IPS-18c (cell line): ENCODE results near the gene RXRG.

Experiments
- H3K4me3 ChIP-seq: 2 replicates; pipeline ENCODE4 v1.7.0; 2013; ENCODE audit warnings: low read depth, mild to moderate bottlenecking, low read length, moderate library complexity; ENCODE audit not compliant: insufficient read depth
- H3K9me3 ChIP-seq: one replicate; pipeline ENCODE4 v1.6.1; 2013; ENCODE audit warnings: mild to moderate bottlenecking, low read length, moderate library complexity; ENCODE audit not compliant: control insufficient read depth, insufficient read depth

RXRG gene

DNA sequence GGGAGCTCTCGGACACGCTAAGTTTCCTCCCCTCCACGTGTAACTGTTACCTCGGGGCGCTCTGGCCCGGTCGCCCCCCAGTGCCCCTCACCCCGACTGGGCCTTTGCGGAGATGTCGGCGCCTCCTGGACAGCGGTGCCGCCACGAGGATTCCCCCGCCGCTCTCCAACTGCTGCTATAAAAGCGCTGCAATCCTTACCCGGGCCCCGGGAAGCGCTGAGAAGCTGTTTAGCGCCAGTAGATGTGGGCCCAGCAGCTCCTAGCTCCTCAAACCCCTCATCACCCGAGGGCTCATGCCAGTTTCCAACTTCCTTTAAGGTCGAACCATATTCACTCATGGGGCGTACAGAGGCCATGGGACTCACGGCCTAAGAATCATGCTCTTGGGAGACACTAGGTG lies 88.0 kb downstream of the RXRG start:
- peaks cover 2% of the 10 kb centered on the region for H3K9me3 ChIP-seq
- H3K4me3 ChIP-seq = peak overlapping the region; percentile 65

DNA sequence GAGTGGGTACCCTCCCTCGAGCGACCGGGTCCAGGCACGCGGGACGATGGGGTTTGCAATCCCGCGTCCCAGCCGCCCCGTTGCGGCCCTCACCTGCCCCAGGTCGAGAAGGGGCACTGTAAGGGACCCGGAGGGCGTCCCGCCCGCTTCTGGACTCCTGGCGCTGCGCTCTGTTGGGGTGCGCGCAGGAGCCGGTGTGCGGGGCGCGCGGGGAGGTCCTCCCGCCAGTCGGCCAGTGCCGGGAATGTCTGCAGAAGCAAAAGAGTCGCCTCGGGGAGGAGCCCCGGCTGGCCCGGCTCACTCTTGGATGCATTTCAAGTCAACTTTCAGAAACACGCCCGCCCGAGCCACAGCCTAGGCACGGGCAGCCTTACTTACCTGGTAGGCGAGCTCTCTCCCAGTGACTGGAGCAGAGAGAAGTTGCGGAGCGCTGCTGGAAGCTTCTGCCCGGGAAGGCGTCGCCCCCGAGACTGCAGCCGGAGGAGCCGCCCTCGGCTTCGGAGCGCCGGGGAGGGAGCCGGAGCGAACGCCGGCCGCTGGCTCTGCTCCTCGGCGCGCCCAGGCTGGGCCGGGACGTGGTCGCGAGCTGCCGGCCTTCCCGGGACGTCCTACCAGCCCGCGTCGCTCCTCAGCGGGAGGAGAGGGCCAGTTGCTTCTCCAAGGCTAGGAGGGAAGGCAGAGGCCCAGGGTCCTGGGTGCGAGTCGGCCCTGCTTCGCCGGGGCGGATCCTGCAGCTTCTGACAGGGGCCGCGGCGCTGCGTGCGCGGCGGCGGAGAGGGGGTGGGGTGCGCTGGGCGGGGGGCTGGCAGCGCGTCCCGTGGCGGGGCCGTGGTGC lies 88.7 kb downstream of the RXRG start, which contains the start of gene LMX1A:
LMX1A (minus strand) TSS at position 739 of the 835 bp plus-strand sequence. CDS start 1,156 bp downstream, outside the sequence.
- Histone ChIP-seq H3K9me3 (peaks cover 2% of the 10 kb centered on the region), H3K4me3 (peak within 1 kb of the TSS; percentile 65)

DNA sequence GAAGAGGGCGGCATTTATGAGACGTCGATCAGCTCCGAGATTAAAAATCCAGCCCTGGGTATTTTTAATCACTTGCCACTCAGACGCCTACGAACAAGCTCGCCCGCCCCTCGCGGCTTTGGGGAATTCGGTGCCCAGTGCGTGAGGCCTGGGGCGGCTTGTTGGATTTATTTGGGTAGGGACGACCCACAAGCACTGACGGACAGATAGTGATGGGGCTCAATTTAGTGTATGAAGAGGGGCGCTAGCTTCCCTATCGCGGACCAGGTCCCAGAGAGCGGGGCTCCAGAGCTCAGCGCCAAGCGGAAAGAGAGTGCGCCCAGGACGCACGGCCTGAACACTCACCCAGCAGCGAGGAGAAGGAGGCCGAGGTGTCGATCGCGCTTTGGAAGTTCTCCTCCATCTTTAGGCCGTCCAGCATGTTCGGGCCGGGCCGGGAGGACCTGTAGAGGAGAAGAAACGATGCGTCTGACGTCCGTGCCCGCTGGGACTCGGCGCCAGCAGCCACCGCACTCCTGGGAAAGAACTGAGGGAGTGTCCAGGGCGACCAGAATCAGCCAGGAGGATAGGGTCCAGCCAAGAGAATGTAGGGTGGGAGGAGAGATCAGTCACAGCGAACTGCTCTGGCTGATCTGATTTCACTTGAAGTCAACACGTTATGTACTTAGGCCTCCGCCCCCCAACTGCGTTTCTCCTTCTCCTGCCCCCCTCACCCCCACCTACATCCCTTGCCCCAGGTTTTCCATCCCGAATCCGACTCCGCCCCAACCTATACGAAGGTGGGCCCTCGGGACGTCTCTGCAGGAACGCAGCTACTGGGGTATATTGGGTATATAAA lies 89.6 kb downstream of the RXRG start:
- Histone ChIP-seq H3K9me3 (peaks cover 2% of the 10 kb centered on the region), H3K4me3 (peak overlapping the region; percentile 65)

DNA sequence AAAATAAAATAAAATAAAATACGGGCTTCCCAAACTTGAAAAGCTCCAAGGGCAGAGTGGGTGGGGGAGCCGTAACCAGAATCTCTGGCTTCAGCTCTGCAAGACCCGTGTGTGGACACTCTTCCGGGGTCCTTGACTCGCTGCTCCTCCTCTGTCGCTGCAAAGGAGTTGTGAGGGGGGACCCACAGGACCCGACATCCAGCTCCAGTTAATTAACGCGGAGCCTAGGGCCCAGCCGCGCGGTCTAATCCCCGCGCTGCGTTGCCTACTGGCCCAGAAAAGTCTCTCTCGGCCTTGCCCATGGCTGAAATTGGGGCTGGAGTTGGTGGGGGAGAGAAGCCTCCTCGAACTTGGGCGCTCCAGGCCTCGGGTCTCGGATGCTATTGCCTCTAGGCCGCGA lies 90.2 kb downstream of the RXRG start:
- peak overlapping the region; percentile 65; the same call in 1 of the 2 replicates for H3K4me3 ChIP-seq
- peaks cover 2% of the 10 kb centered on the region for H3K9me3 ChIP-seq

DNA sequence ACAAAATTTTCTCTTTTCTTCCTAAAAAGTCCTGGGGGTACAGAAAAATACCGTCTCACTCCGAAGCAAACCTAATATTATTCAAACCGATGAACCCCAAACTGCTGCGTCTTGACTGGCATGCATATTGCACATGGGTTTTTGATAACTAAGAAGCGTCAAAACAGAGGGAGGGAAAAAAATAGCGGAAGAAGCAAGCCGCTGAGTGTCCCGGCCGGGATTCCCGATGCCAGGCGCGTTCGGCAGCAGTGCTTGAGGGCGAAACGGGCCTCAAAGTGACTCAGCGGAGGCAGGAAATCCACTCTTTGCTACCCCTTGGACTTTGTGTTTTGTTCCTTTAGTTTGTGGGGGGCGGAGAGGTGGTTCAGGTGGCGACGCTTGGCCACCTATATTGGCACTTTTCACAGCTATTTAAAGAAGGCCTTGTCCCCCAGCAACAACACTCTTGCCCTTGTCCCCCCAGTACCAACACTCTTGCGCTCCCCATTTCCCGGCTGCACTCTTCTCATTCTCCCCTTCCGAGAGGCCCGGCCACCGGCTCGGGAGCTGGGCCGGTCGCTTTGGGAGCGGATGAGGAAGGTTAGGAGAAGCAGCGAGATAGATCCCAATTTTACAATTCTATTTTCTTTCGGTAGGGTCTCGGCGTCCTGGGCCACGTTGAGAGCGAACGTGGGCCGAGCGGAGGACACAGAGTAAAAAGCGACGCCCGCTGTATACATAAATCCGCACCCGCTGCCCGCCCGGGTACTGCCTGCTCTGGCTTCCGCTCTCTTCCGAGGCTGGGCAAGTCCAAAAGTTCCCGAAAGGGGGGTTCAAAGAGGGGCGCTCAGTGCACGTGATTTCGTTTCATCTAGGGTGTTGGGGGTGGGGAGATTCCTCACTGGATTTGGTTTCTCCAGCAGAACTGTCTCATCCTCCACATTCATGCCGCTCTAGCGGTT lies 90.9 kb downstream of the RXRG start:
- Histone ChIP-seq H3K4me3 (peak overlapping the region; percentile 16), H3K9me3 (peaks cover 2% of the 10 kb centered on the region)

DNA sequence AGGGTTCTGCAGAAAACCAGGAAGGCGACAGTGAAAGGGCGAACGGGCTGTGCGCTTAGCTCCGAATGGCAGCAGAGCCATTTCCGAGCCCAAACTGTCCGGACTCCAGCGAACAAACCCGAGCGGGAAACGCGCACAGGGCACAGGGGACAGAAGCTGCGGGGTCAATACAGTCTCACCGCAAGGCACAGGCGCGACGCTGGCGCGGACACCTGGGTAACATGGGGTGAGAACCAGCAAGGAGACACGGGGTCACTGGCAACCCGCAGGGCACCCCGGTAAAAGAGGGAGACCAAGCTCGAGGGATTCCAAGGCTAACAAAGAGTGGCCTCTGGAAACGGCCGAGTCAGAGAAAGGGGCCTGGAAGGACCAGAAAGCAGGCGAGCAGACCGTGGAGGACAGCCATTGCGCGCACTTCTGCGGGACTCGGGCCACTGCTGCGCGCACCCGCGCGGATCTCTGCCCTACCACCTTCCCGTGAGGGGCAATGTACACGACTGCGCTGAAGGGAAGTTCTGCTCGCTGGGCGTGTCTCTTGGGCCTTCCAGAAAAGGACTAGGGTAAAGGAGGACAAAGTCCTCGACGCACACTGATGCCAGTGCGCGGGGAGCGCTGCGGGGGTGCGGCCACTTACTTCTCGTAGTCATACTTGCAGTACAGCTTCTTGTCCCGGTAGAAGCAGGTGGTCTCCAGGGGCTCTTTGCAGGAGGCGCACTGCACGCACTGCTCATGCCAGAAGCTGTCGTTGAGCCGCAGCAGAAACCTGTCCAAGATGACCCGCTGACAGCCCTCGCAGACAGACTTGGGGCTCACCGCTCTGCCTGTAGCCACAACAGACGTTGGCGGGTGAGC lies 92.3 kb downstream of the RXRG start:
- H3K9me3 ChIP-seq = peaks cover 2% of the 10 kb centered on the region
- H3K4me3 ChIP-seq = peak overlapping the region; percentile 49

DNA sequence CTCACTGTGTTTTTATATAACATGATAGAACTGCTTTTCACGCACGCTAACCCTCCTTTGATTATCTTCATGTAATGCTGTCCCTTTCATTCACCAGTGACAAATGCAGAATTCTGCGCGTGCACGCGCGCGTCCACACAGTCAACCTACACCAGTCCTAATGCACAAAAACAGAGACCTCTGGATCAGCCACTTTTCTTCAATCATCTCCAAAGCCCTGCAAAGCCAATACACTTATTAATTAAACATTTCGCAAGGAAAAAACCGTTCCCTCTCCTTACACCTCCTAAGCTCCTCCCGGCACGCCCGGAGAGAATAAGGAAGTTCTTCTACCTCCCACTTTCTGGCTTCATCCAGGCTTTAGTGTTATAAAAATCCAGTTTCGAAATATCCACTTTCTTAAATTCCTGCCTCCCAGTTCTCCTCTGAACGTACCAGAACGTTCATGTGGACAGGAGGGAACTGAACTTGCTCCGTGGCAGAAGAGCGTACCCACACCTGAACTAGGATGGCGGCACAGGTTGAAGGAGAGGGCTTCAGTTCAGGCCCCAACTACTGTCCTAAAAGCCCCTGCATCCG lies 93.0 kb downstream of the RXRG start:
- Histone ChIP-seq H3K9me3 (peaks cover 2% of the 10 kb centered on the region), H3K4me3 (peak overlapping the region; percentile 49)
